GM19324 (cell line): Measurements from ENCODE around the gene MEIOB.
"Not testable (repeated sequence)": the region's sequence is repeated elsewhere in the genome, so short reads cannot be mapped to it uniquely, and the experiment has no call there.

Source experiments
- ATAC-seq: cut with Tn5 transposase; IDR thresholded peaks from one replicate; pipeline ENCODE4 v1.9.1; 2021; ENCODE audit warnings: mild to moderate bottlenecking, moderate library complexity; ENCODE audit not compliant: unreplicated experiment, low FRiP score

The MEIOB gene

GRCh38 chr16:1907226-1907860 lies 35.4 kb upstream of the MEIOB start:
- no peak for ATAC-seq

- no peak for ATAC-seq
Measured at GRCh38 chr16:1906846-1907165, 34.8 kb upstream of the MEIOB start.

- ATAC-seq = no peak
Measured at GRCh38 chr16:1906055-1906845, 34.3 kb upstream of the MEIOB start.

GRCh38 chr16:1903845-1904840 lies 32.2 kb upstream of the MEIOB start:
- no peak for ATAC-seq

- ATAC-seq = no peak
Measured at GRCh38 chr16:1903220-1903574, 31.2 kb upstream of the MEIOB start.

GRCh38 chr16:1902547-1903219 lies 30.7 kb upstream of the MEIOB start:
- no peak for ATAC-seq

GRCh38 chr16:1900452-1900774 lies 28.4 kb upstream of the MEIOB start:
- no peak for ATAC-seq

- ATAC-seq = no peak
Measured at GRCh38 chr16:1899641-1900451, 27.9 kb upstream of the MEIOB start.

- ATAC-seq = not testable (repeated sequence)
Measured at GRCh38 chr16:1897692-1898091, 25.7 kb upstream of the MEIOB start.

GRCh38 chr16:1895949-1896675 lies 24.1 kb upstream of the MEIOB start:
- ATAC-seq = no peak

- no peak for ATAC-seq
Measured at GRCh38 chr16:1895068-1895467, 23.1 kb upstream of the MEIOB start.

- ATAC-seq = no peak
Measured at GRCh38 chr16:1890708-1891050, 18.7 kb upstream of the MEIOB start.

- no peak for ATAC-seq
Measured at GRCh38 chr16:1890024-1890707, 18.2 kb upstream of the MEIOB start.

GRCh38 chr16:1887711-1888354 lies 15.9 kb upstream of the MEIOB start:
- no peak for ATAC-seq

- no peak for ATAC-seq
Measured at GRCh38 chr16:1884889-1885288, 12.9 kb upstream of the MEIOB start.

- no peak for ATAC-seq
Measured at GRCh38 chr16:1884155-1884760, 12.3 kb upstream of the MEIOB start.

GRCh38 chr16:1881172-1881571 lies 9.2 kb upstream of the MEIOB start:
- not testable (repeated sequence) for ATAC-seq

GRCh38 chr16:1879477-1879876 lies 7.5 kb upstream of the MEIOB start:
- no peak for ATAC-seq
